Neural progenitor cell (in vitro differentiated cells): Measurements from ENCODE around the gene SLC30A3.

Experiments used
- CTCF ChIP-seq: fragments of 200-600 bp; sonication (generic); IDR thresholded peaks from 2 replicates; pipeline ENCODE4 v1.5.1; 2017; ENCODE audit warnings: antibody characterized with exemption, mild to moderate bottlenecking
- EZH2 ChIP-seq: fragments of 200-600 bp; sonication (generic); IDR thresholded peaks from 2 replicates; pipeline ENCODE4 v1.6.1; 2017; ENCODE audit warnings: antibody characterized with exemption, mild to moderate bottlenecking, moderate library complexity
- EZH2phosphoT487 ChIP-seq: fragments of 200-600 bp; sonication (generic); IDR thresholded peaks from 2 replicates; pipeline ENCODE4 v1.6.1; 2017; ENCODE audit warnings: antibody characterized with exemption

GRCh38 chr2:27242614-27242951 lies 20.3 kb downstream of the SLC30A3 start:
- TF ChIP-seq CTCF (no peak), EZH2phosphoT487 (no peak), EZH2 (no peak)
